IMR-90 (cell line): ENCODE results near the gene HNRNPR. TPM values are rescaled to one million over a fixed set of nuclear protein-coding genes. Genes with fewer than 3 reads are reported as not detected.
"Not testable (repeated sequence)": the region's sequence is repeated elsewhere in the genome, so short reads cannot be mapped to it uniquely, and the experiment has no call there.

Experiments
- ATAC-seq: fragments of 200-7000 bp; cut with Tn5 transposase; 2 replicates; pipeline ENCODE4 v1.9.1; 2020; ENCODE audit warnings: low read depth, mild to moderate bottlenecking, moderate library complexity
- BruUV-seq: library from RNA; stranded (reverse); fragments of 400-500 nt; replicated peaks from 2 replicates; lab custom pipeline; 2021; lab: Mats Ljungman, UMichigan
- CTCF ChIA-PET: fragments of 300-600 bp; formaldehyde crosslinking; extraction: SDS; loops from one replicate; lab custom pipeline; 2021; ENCODE audit warnings: antibody characterized with exemption; lab: Yijun Ruan, JAX
- POLR2A ChIA-PET: fragments of 300-600 bp; sonication (Branson Sonifier 250); formaldehyde crosslinking; loops from one replicate; lab custom pipeline; 2022; ENCODE audit warnings: antibody characterized with exemption; ENCODE audit not compliant: unreplicated experiment; lab: Charles Lee
- DNase-seq: peaks from one replicate; pipeline ENCODE4 v3.0.0; 2013
- H2AFZ ChIP-seq: replicated peaks from 2 replicates; pipeline ENCODE3; 2013; ENCODE audit warnings: low read length, mild to moderate bottlenecking; ENCODE audit not compliant: poor library complexity
- H2AK5ac ChIP-seq: 2 replicates; pipeline ENCODE4 v1.6.1; 2013; ENCODE audit warnings: low read depth, low read length, inconsistent platforms
- H2AK9ac ChIP-seq: replicated peaks from 2 replicates; pipeline ENCODE3; 2013; ENCODE audit warnings: mild to moderate bottlenecking, low read depth, low read length, moderate library complexity; ENCODE audit not compliant: poor library complexity
- H2BK120ac ChIP-seq: 2 replicates; pipeline ENCODE4 v1.6.1; 2013; ENCODE audit warnings: low read depth, low read length, inconsistent platforms
- H2BK15ac ChIP-seq: 3 replicates; pipeline ENCODE4 v1.6.1; 2013; ENCODE audit warnings: low read depth, low read length, inconsistent platforms
- H2BK20ac ChIP-seq: 2 replicates; pipeline ENCODE4 v1.6.1; 2013; ENCODE audit warnings: low read depth, mild to moderate bottlenecking, inconsistent platforms, low read length, moderate library complexity
- H2BK5ac ChIP-seq: 2 replicates; pipeline ENCODE4 v1.6.1; 2013; ENCODE audit warnings: mild to moderate bottlenecking, low read depth, low read length, inconsistent platforms; ENCODE audit not compliant: poor library complexity, severe bottlenecking
- H3K14ac ChIP-seq: replicated peaks from 2 replicates; pipeline ENCODE4 v1.6.1; 2013; ENCODE audit warnings: low read depth, low read length, inconsistent platforms
- H3K18ac ChIP-seq: 2 replicates; pipeline ENCODE4 v1.6.1; 2013; ENCODE audit warnings: low read depth, low read length, control low read depth
- H3K23ac ChIP-seq: 2 replicates; pipeline ENCODE4 v1.6.1; 2013; ENCODE audit warnings: low read depth, low read length, inconsistent platforms
- H3K27ac ChIP-seq: 2 replicates; pipeline ENCODE4 v1.5.1; 2013; ENCODE audit warnings: mild to moderate bottlenecking, control low read depth, low read length; ENCODE audit not compliant: insufficient read depth
- H3K27me3 ChIP-seq: 2 replicates; pipeline ENCODE4 v1.6.1; 2013; ENCODE audit warnings: low read length; ENCODE audit not compliant: control insufficient read depth, insufficient read depth
- H3K36me3 ChIP-seq: 2 replicates; pipeline ENCODE4 v1.6.1; 2013; ENCODE audit warnings: low read length, mixed read lengths; ENCODE audit not compliant: control insufficient read depth, insufficient read depth
- H3K4ac ChIP-seq: 2 replicates; pipeline ENCODE4 v1.6.1; 2013; ENCODE audit warnings: low read depth, low read length, inconsistent platforms
- H3K4me1 ChIP-seq: 2 replicates; pipeline ENCODE4 v1.6.1; 2013; ENCODE audit warnings: low read length, mixed read lengths; ENCODE audit not compliant: control insufficient read depth, insufficient read depth
- H3K4me2 ChIP-seq: 2 replicates; pipeline ENCODE4 v1.6.1; 2013; ENCODE audit warnings: low read depth, mild to moderate bottlenecking, control low read depth, low read length, moderate library complexity
- H3K4me3 ChIP-seq: 2 replicates; pipeline ENCODE4 v1.5.1; 2013; ENCODE audit warnings: low read depth, mild to moderate bottlenecking, control low read depth, low read length, moderate library complexity; ENCODE audit not compliant: insufficient read depth
- H3K56ac ChIP-seq: 2 replicates; pipeline ENCODE4 v1.6.1; 2013; ENCODE audit warnings: low read length, inconsistent platforms; ENCODE audit not compliant: insufficient read depth; ENCODE audit errors: extremely low read depth
- H3K79me1 ChIP-seq, 2 experiments: 2 replicates each; pipeline ENCODE4 v1.6.1; 2013; ENCODE audit warnings: low read length in 2 of 2, inconsistent platforms in 1 of 2, low read depth in 1 of 2
- H3K9ac ChIP-seq: 2 replicates; pipeline ENCODE4 v1.6.1; 2013; ENCODE audit warnings: low read depth, low read length, control low read depth
- H3K9me1 ChIP-seq: 2 replicates; pipeline ENCODE4 v1.6.1; 2013; ENCODE audit warnings: low read length, inconsistent platforms; ENCODE audit not compliant: insufficient read depth
- H3K9me3 ChIP-seq: 2 replicates; pipeline ENCODE4 v1.6.1; 2013; ENCODE audit warnings: low read length; ENCODE audit not compliant: control insufficient read depth, insufficient read depth
- H4K20me1 ChIP-seq: 2 replicates; pipeline ENCODE4 v1.6.1; 2013; ENCODE audit warnings: low read length, inconsistent platforms; ENCODE audit not compliant: insufficient read depth
- H4K5ac ChIP-seq: 2 replicates; pipeline ENCODE4 v1.6.1; 2013; ENCODE audit warnings: mild to moderate bottlenecking, low read depth, low read length, control low read depth
- H4K8ac ChIP-seq, 2 experiments: 2 replicates each; pipeline ENCODE4 v1.6.1; 2013; ENCODE audit warnings: low read depth in 2 of 2, low read length in 2 of 2, control low read depth in 1 of 2, inconsistent platforms in 1 of 2
- H4K91ac ChIP-seq: 2 replicates; pipeline ENCODE4 v1.6.1; 2013; ENCODE audit warnings: low read depth, low read length, inconsistent platforms; ENCODE audit not compliant: insufficient read depth
- CHD1 ChIP-seq: IDR thresholded peaks from 2 replicates; pipeline ENCODE4 v1.6.1; 2012; ENCODE audit warnings: low read depth, low read length, improper control_type of control experiment
- MAFK ChIP-seq: IDR thresholded peaks from 2 replicates; pipeline ENCODE4 v1.6.1; 2012; ENCODE audit warnings: low read depth, low read length, improper control_type of control experiment
- whole genome bisulfite sequencing, 2 experiments: methylation state at CpG; one replicate each; pipeline versions ENCODE4 v1.1.5 to v1.1.7; 2013; ENCODE audit warnings: missing lambda C conversion rate in 2 of 2; ENCODE audit not compliant: insufficient read length in 1 of 2; ENCODE audit errors: extremely low coverage in 2 of 2; 5-methylcytosine and 5-hydroxymethylcytosine counted together
- dilution Hi-C: fragments of 300-500 bp; cut with HindIII; formaldehyde crosslinking; loops from one replicate; pipeline ENCODE4 v1.14.3; 2018; ENCODE audit warnings: low sequenced_read_pairs; ENCODE audit not compliant: unreplicated experiment
- in situ Hi-C: fragments of 300-500 bp; cut with MboI; formaldehyde crosslinking; loops from 3 replicates; pipeline ENCODE4 v1.14.3; 2019; ENCODE audit warnings: low sequenced_read_pairs, inconsistent platforms, mixed read lengths
- intact Hi-C: fragments of 100-400 bp; cut with micrococcal nuclease; formaldehyde crosslinking; loops from 2 replicates; pipeline ENCODE4 v1.10.0; 2022
- polyA plus RNA-seq, 3 experiments: library from polyadenylated mRNA; depleted of rRNA; stranded (reverse); fragments of >200 nt; gene quantifications; 2 replicates each; pipeline ENCODE4 v1.2.3, GENCODE V29; 2012; ENCODE audit warnings: low replicate concordance in 1 of 3
- total RNA-seq: library from RNA; depleted of rRNA; stranded (reverse); fragments of >200 nt; gene quantifications from 2 replicates; pipeline ENCODE4 v1.2.3, GENCODE V29; 2012

The HNRNPR gene
- total and polyA plus RNA-seq, 2 of the 4 experiments (the other 2 are of a cell fraction): 99.7 to 111 TPM

DNA sequence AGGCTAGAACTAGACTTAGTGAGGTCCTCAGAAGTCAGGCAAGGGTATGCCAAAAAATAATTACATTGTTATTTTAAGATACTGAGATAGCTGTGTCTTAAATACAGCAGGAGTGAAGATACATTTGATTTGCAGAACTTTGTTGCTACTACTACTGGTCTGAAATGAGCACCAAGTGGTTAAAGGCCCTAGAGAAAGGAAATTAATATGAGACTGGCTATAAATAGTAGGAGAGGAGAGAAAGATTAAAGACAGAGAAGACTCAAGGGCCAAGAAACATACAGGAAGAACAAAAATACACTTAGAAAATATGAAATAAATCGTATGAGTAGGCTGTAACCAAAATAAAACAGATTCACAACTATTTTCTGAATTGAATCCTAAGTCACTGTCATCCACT is 21.3 kb downstream of the HNRNPR start:
- H2BK5ac ChIP-seq: no peak overlapping the region
- no peak overlapping the region for H2BK20ac ChIP-seq
- H3K4me2 ChIP-seq: no peak overlapping the region
- no peak overlapping the region for H4K5ac ChIP-seq
- H3K56ac ChIP-seq: no peak overlapping the region
- H3K4me3 ChIP-seq: no peak overlapping the region
- no peak overlapping the region for H2BK120ac ChIP-seq
- no peak overlapping the region for H4K91ac ChIP-seq
- intact Hi-C loops (no loop called here), in situ Hi-C loops (no loop called here), dilution Hi-C loops (no loop called here)
- no peak overlapping the region for H4K8ac ChIP-seq
- ATAC-seq (no peak), DNase-seq (no peak)
- H2AK9ac ChIP-seq: no peak overlapping the region
- no peaks in the 10 kb centered on the region for H3K9me3 ChIP-seq
- peaks cover 31% of the 10 kb centered on the region for H4K20me1 ChIP-seq
- no peak for TF ChIP-seq MAFK
- no peak for TF ChIP-seq CHD1
- H3K9ac ChIP-seq: no peak overlapping the region
- peaks cover 34 to 62% of the 10 kb centered on the region in 2 experiments for H3K79me1 ChIP-seq
- no peak overlapping the region for H3K18ac ChIP-seq
- no peak overlapping the region for H2BK15ac ChIP-seq
- ChIA-PET POLR2A (no interaction called here), CTCF (no interaction called here)
- H3K9me1 ChIP-seq: no peaks in the 10 kb centered on the region; the same call in 1 of the 2 replicates
- no peak overlapping the region; the same call in 1 of the 2 replicates for H3K23ac ChIP-seq
- no peak overlapping the region for H2AFZ ChIP-seq
- H3K14ac ChIP-seq: no peak overlapping the region
- peaks cover 2% of the 10 kb centered on the region; the same call in 1 of the 2 replicates for H3K4me1 ChIP-seq
- peaks cover 35% of the 10 kb centered on the region for H3K36me3 ChIP-seq
- WGBS, 2 experiments: no CpG with 5 or more reads among the region's 1 CpG
- no peak overlapping the region for H2AK5ac ChIP-seq
- no TSS peak for BruUV-seq
- no peak overlapping the region for H3K27ac ChIP-seq
- H3K4ac ChIP-seq: no peak overlapping the region
- H3K27me3 ChIP-seq: no peaks in the 10 kb centered on the region

DNA sequence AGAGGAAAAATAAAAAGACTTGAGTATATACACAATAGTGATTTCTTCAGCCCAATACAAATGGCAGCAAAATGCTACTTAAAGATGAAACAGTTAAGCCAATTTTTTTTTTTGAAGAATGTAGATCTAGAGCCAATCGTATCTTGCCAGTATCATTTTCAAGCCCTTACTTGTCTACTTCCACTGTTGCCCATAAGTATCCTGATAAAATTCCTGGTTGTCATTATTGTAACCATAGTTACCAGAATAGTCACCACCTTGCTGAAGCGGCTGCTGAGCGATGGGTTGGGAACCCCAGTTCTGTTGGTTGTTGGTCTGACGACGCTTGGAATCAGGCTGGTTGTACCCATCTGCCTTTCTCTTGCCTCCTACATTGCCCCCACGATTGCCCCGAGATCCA is 33.8 kb downstream of the HNRNPR start:
- Histone ChIP-seq H3K36me3 (peaks cover 29% of the 10 kb centered on the region), H3K79me1 (peaks cover 9 to 35% of the 10 kb centered on the region in 2 experiments)
- H3K27ac ChIP-seq, H3K9me1 ChIP-seq, dilution Hi-C loops, H2BK15ac ChIP-seq, H3K4me1 ChIP-seq, H3K14ac ChIP-seq, H3K9me3 ChIP-seq, H4K91ac ChIP-seq, H3K23ac ChIP-seq, H3K9ac ChIP-seq, H4K20me1 ChIP-seq, H3K4me2 ChIP-seq, DNase-seq, H2AK5ac ChIP-seq, H4K5ac ChIP-seq, H3K56ac ChIP-seq, H3K4ac ChIP-seq, H3K18ac ChIP-seq, H3K27me3 ChIP-seq, H2AK9ac ChIP-seq, H2BK5ac ChIP-seq, H2BK20ac ChIP-seq, H3K4me3 ChIP-seq, H2AFZ ChIP-seq, ATAC-seq, in situ Hi-C loops, intact Hi-C loops, CTCF ChIA-PET, POLR2A ChIA-PET, H4K8ac ChIP-seq, H2BK120ac ChIP-seq: not testable (repeated sequence)
- BruUV-seq: TSS peak; percentile 63
- no CpG with 5 or more reads among the region's 7 CpGs for WGBS, 2 experiments
